ENCODE measurements around the gene TMEM17.

- TF ChIP-seq CTCF (IDR thresholded peaks at IDR 0.05; ENCODE audit: borderline replicate concordance, extremely low read depth, low read length, poor library complexity, severe bottlenecking) (no peak), EZH2 (IDR thresholded peaks at IDR 0.05; ENCODE audit: borderline replicate concordance, low read depth, low read length, severe bottlenecking) (no peak)
These were observed 10.2 kb downstream of the TMEM17 start for GRCh38 chr2:62495761-62496160.
